Fibroblast of upper back skin (primary cell): ENCODE data around the gene HERPUD2.
"Not testable (repeated sequence)": the region's sequence is repeated elsewhere in the genome, so short reads cannot be mapped to it uniquely, and the experiment has no call there.

ENCODE experiments used
- DNase-seq: peaks from one replicate; pipeline ENCODE4 v3.0.0-alpha.2; 2013

HERPUD2 gene

DNA sequence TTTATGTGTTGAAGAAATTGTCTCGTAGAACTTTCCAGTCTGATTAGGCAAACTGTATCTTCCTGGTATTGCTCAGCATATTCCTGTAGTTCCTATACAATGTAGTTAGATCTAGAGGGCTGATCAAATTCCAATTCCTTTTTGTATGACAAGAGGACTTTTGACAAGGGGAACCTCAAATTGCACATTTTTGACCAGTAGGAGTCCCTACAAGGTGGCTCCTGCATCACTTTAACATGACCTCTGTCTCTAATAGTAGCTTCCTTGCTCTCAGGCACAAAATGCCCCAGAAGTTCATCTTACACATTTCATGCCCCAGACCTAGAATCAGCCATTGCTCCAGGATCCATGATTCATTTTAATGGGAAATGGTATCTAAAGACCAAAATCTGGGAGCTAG, 18.7 kb downstream of the HERPUD2 start:
- DNase-seq: no peak

DNA sequence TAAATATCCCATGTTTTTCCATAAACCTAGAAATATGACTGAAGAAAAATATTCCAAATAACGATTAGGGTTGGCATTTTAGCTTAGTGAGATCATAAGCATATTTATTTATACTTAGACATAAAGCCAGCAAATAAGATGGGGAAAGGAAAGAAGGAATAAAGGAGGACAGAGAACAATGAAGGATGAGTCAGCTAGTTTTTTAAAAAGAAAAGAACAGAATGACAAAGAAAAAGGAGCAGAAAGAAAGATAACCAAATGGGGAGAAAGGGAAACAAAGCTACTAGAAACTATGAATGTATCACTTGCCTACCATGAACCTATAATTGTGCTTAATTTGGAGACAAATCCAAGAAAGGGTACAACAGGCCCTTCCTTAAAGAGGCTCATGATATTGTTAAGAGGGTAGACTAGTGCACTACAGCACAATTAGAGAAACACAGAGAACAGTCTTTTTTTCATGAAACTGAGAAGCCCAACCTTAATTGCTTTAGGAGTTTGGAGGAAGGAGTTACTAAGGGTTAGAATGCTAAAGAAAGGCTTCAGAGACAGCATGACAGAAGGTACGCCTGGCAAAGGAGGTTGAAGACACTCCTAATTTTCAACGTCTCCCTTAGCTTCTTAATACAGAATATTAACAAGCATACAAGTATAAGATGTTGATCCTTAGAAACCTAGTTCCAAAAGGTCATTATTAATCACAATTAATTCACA, 23.9 kb downstream of the HERPUD2 start:
- no peak for DNase-seq

DNA sequence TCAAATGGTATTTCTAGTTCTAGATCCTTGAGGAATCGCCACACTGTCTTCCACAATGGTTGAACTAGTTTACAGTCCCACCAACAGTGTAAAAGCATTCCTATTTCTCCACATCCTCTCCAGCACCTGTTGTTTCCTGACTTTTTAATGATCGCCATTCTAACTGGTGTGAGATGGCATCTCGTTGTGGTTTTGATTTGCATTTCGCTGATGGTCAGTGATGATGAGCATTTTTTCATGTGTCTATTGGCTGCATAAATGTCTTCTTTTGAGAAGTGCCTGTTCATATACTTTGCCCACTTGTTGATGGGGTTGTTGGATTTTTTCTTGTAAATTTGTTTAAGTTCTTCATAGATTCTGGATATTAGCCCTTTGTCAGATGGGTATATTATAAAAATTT, 34.5 kb downstream of the HERPUD2 start:
- DNase-seq: not testable (repeated sequence)

DNA sequence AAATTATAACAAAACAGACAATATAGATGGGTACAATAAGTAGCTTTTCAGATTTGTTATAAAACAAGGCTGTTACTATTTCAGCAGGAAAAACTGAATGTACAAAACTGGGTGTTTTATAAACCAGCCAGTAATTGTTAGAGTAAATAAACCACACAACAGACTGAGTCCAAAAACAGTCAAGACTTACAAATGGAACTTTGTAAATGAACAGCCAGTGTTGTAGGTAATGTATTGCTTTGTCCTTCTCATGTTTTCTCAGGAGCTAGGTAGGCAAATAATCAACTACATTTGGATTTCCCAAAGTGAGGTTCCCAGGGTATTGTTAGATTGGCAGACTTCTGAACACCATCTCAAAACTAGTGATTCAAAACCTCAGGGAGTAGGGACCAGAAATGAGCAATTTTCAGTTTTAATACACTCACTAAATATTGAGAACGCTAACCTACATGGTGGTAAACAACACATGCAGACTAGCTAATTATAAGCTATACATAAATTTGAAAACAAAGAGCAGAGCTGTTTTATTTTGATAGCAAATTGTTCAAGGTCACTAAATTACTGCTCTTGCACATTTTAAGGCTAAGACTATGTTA, 36.2 kb downstream of the HERPUD2 start:
- DNase-seq: no peak

DNA sequence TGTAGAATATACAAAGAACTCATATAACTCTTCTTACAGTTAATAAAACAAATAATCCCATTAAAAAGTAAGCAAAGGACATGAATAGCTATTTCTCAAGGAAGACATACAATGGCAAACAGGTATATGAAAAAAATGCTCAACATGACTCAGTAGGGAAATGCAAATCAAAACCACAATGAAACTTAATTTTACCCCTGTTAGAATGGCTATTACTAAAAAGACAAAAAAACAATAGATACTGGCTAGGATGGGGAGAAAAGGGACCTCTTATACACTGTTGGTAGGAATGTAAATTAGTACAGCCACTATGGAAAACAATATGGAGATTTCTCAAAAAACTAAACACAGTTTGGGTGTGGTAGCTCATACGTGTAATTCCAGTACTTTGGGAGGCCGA, 37.8 kb downstream of the HERPUD2 start:
- no peak for DNase-seq

DNA sequence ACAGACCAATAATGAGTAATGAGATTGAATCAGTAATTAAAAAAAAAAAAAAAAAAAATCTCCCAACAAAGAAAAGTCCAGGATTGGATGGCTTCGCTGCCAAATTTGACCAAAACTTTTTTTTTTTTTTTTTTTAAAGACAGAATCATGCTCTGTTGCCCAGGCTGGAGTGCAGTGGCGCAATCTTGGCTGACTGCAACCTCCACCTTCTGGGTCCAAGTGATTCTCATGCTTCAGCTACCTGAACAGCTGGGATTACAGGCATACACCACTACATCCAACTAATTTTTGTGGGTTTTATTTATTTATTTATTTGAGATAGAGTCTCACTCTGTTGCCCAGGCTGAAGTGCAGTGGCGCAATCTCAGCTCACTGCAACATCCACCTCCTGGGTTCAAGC, 40.4 kb downstream of the HERPUD2 start:
- DNase-seq: not testable (repeated sequence)

DNA sequence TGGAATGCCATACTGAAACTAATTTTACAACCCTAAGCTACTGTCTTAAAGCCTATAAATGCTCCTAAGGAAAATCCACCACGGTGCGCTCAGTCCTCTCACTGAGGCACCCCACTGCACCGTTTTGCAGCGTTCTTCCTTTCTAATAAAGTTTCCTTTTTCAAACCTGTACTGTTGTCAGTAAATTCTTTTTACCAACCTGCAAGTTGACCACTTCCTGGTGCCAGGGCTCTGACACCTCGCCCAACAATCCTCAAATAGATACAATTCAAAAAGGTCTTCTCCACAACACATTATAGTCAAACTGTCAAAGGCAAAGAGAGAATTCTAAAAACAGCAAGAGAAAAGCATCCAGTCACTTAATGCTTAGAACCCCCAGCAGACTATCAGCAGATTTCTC, 42.8 kb downstream of the HERPUD2 start:
- DNase-seq: no peak

DNA sequence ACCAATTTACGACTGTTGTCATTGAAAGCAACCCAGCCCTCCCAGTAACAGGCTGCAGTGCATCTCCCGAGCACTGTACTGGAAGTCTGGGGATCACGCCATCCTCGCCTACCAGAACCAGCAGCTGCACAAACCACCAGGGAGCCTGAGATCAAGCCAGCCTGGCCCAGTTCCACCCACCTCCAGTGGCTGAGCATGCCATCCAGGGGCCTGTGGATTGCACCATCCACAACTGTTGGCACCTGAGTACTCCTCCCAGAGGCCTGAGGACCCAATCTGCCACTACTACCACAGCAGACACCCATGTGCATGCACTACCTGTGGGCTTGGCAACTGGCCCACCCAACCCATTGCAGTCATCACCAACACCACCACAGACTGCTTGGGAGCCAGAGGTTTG, 44.2 kb downstream of the HERPUD2 start:
- no peak for DNase-seq

DNA sequence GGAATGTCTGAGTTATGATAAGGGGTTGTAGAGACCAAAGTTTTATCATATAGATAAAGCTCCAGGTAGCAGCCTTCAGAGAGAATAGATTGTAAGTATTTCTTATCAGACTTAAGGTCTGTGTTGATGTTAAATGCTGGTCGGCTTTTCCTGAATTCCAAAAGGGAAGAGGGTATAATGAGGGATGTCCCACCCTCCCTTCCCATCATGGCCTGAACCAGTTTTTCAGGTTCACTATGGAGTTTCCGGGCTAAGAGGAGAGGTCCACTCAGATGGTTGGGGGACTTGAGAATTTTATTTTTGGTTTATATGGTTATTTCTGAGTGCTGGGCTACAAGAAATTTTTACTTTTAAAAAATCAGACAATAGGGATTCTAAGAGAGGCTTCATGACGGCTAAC, 45.2 kb downstream of the HERPUD2 start:
- DNase-seq: no peak

DNA sequence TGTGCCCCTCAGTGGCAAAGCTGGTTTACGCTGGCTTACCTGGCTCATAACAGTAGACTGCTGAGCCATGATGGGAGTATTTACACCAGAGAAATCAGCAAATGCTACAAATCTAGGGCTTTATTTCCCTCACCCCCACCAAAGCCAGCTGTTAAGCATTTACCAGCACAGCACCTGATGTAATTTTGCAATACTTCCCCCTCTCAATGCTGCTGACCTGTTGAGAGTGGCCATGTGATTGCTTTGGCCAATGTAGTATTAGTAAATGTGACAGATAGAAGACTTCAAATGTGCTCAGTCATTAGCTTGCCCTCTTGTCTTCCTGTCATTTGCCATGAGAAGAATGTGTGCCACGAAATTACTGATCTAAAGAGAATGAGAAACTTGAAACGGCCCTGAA, 46.6 kb downstream of the HERPUD2 start:
- no peak for DNase-seq

DNA sequence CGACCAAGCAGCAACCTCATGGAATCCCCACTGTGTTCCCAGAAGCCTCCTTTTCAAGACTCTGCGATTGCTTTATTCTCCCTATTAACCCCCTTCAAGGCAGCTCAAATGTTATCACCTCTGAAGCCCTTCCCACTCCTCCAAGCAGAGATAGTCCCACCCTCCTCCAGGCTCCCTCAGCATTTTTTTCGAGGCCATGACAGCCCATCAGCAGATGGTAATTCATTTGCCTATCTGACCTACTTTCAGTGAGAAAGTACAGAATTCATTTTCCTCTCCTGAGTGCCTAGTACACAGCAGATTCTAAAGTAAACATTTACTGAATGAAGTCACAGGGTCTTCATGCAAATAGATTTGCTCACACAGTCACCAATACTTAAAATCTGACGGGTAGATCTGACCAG, 47.8 kb downstream of the HERPUD2 start:
- DNase-seq: no peak

DNA sequence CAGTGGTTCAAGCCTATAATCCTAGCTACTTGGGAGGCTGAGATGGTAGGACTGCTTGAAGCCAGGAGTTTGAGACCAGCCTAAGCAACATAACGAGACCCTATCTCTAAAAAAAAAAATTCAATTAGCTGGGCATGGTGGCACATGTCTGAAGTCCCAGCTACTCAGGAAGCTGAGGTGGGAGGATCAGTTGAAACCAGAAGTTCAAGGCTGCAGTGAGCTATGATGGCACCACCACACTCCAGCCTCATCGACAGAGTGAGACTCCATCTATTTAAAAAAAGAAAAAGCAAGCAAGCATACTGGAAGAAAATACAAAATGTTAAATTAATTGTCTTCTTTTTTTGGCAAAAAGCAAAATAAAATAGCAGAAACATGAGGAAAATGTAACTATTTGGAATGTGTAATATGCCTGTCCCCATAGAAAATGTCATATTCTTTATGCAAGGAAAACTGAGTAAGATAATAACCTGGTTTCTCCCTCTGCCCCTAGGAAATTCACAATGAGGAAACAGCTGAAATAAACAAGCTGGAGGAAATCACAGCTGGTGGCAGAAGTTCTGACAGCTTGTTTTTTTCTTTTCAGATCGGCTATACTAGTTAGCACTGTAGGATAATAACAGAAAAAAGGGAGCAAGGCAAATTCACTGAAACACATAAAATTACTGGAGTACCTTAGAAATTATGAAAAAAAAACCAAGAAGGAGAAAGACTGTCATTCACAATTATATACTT, 48.5 kb downstream of the HERPUD2 start:
- DNase-seq: no peak

DNA sequence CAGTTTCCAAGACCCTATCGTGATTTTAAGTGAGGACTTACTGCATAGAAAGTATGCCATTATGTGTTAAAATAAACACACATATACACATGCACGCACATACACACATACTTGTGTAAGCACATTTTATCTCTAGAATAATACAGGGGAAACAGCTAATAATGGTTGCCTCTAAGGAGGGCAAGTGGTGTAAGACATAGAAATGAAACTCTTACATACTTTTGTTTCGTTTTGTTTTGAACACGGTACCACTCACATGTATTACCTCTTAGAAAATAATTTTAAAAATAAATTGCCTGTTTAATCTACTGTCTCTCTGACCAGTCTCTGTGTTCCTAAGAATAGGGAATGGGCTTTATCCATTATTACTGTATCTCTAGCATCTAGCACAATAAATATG, 49.2 kb downstream of the HERPUD2 start:
- no peak for DNase-seq

DNA sequence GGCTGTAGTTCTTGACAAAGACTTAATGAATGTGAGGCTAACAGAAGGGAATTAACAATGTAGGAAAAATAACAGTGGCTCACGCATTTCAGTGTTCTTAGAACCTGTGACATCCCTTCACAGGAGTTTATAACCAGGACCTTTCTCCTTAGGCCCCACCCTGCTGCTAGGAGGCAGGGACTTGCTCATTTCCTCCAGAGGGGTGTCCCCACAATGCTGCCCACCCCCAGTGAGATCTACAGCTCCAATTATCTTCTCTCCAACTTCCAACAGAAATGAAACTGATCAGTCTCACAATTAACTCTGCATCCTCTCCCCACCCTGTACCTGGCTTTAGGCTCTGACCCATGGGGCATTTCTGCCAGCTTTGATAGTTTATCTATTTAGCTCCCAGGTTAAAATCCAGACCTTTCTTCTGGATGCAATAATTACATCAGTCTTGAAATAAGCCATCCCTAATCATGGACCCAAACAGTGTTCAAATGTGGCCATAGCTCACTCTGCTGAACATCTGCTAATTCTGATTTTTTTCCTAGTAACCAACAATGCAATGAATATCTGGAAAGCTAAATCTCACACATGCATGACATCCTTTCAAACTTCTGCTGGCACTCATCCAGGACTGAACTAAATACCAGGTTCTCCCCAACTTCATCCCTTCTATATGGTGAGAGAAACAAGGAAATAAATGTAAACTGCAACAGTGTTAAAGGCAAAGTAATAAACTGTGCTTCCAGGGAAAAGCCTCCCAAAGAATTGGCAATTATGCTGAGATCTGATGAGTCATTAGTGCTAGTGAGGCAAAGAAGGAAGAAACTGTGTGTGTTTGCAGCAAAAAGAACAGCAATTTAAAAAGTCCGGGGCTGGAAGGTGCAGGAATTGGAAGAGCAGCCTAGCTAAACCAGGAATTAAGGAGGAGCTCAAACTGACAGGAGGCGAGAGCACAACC, 64.6 kb downstream of the HERPUD2 start:
- DNase-seq: peak; percentile 54

DNA sequence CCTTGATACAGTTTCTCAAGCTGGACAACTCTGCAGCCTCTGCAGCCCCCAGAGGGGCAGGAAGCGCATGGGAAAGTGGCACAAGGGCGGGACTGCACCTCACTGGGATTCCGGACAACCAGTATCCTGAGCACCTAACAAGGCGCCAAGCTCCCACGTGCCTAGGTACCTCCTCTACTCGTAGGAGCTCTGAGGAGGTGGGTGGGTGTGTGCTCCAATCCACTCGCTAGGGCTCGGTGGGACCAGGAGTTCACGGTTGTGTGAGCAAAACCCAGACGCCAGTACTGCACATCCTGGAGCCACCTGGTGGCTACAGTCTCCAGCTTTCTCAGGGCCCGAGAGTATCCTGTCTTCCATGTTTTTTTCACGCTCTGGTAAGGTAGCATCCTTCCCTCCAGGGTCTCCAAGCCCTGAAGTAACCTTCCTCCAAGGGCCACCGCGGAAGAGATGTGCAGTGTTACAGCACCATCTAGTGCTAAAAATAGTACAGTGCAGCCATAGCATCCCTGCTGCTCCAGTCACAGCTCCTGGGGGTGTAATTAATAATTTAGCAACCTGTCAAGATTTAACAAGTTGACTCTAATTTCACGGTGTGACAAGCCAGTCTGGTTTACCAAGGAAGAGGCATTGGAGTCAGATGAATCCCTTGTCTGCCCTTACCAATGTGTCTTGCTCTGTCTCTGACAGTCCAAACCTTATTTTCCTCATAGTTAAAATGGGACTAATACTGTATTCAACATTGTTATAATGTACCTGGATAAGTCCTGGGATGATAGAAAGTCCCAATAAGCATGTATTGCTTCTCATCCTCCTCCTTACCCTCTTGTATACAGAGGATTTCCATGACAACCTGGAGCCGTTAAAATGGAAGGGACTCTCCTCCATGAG, 70.4 kb downstream of the HERPUD2 start:
- peak; percentile 41 for DNase-seq

DNA sequence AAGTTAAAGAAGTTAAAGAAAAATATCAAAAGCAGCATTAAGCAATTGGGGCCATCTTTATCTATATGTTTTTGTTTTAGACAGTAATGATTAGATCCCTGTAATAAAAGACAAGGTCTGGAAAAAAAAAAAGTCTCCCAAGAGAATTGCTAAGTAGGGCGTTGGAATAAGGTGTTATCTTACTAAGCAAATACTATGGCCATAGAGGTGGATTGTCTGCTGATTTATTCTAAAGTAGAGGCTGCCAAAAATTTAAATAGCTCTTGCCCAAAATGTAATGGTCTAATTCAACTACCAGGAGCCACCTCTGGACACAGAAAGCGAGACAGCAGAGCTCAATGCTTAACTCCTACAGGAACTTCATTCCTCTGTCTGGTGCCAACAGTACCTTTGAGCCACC, 71.6 kb downstream of the HERPUD2 start:
- no peak for DNase-seq

DNA sequence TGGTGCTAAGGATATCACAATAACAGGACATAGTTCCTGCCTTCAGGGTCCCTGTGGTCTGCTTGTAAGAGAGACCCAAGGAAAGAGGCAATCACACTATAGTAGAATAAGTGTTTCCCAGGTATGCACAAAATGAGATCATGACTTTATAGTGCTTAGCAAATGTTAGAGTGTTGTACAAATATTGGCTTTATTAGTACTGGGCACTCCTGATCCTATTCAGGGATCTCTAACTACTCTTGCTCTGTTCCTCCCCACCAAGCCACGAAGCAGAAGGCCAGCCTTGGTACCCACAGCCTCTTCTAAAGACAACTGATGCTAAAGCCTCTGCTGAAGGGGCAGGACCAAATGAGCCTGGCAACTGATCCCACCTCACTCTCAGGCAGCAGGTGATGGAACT, 75.1 kb downstream of the HERPUD2 start:
- no peak for DNase-seq

DNA sequence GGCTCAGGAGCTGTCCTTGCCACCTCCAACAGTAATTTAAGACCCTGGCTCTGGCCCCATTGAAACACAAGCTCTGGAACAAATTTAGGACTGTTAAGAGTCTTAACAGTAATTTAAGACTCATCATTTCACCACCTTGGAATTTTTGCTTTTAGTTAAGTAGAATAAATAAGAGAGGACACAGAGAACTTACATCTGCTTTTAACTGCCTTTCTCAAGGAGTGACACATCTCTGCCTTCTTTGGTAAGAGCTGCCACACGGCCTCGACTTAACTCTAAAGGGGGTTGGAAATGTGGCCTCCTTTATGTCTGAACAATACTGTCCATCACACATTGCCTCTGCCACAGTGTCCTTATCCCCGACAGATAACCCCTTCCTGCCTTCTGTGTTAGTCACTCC, 77.9 kb downstream of the HERPUD2 start:
- DNase-seq: peak; percentile 13

DNA sequence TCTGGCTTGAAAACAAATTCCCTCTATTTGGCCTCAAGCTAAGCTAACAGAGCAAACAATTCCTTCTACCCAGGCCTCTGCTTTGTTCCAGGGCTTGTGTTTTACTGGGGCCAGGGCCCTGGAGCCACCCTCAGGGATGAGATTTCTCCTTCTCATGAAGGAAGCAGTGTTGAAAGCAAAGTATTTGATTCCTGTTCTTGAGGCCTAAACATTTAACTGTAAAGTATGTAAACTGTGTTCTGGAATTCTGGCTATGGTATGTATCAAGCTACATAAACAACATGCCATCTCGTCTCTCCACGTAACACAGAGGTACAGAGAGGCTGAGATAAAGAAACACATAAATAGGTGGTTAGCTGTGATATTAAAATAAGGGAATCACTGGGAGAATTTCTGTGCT, 81.8 kb downstream of the HERPUD2 start:
- peak; percentile 8 for DNase-seq

DNA sequence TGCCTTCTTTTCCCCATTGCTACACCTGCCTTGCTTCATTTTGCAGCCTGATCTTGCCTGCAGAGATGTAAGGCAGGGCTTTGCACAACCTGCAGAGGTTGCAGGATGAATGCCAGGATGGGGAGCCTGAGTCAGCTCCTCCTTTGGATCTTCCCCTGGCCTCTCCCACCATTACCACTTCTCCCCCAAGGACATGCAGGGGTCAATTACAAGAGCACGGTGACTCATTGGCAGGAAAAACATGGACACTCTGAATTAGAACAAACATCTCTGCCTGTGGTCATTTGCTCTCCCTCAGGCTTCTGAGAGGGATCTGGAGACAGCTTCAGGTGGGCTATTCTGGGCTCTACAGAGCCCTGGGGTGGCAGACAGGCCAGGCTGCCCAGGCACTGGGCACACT, 89.2 kb downstream of the HERPUD2 start:
- DNase-seq: peak; percentile 52

DNA sequence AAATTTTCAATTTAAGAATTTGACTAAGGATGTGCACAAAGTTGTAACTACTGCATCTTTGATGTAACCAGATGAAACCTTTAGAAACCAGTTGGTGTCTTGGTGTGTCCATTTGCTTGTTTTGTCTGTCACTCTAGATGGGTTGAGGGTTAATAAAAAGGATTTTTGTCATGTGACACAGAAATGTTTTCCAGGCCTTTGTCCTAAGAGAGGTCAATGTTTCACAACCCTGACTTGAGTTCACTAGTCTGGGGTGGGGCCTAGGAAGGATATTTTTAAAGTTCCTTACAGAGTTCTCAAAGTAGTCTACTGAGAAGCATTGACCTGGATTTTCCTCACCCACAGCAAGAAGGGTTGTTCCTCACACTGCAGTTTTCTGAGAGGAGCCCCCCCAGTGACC, 90.3 kb downstream of the HERPUD2 start:
- DNase-seq: no peak

DNA sequence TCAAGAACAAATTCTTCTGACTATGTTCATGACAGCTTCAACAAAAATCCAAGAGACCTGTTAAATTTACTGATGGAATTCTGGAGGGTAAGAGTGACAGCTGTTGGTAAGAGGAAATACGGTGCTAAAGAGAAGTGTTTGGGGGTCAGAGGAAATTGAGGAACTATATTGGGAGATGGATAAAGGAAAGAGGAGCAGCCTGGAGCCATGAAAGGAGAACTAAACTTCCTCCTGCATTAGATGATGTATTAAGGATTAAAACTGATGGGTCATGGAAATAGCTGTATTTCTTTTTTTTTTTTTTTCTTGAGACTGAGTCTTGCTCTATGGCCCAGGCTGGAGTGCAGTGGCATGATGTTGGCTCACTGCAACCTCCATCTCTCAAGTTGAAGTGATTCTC, 95.3 kb downstream of the HERPUD2 start:
- DNase-seq: no peak
